Measurements from ENCODE around the gene LCNL1.

The LCNL1 gene

GRCh38 chr9:136957901-136958300 is 24.9 kb upstream of the LCNL1 start:
- no peak for DNase-seq (ENCODE audit: low read depth)
- H3K4me3 ChIP-seq (ENCODE audit: low read depth, low read length) = no peak overlapping the region

- DNase-seq (ENCODE audit: low read depth) = no peak
- H3K4me3 ChIP-seq (ENCODE audit: low read depth, low read length) = no peak overlapping the region
Measured at GRCh38 chr9:136958473-136958872, 24.3 kb upstream of the LCNL1 start.

GRCh38 chr9:136958898-136959850 is 23.6 kb upstream of the LCNL1 start:
- H3K4me3 ChIP-seq (ENCODE audit: low read depth, low read length) = no peak overlapping the region

GRCh38 chr9:136960212-136960937 is 22.4 kb upstream of the LCNL1 start:
- no peak overlapping the region for H3K4me3 ChIP-seq (ENCODE audit: low read depth, low read length)
- DNase-seq (ENCODE audit: low read depth) = no peak

More at GRCh38 chr9:136958898-136959850, 23.6 kb upstream of the LCNL1 start:
- no peak for DNase-seq (ENCODE audit: low read depth)

- no peak for DNase-seq (ENCODE audit: low read depth)
Measured at GRCh38 chr9:136960938-136961275, 21.9 kb upstream of the LCNL1 start.

GRCh38 chr9:136961279-136962065 is 21.3 kb upstream of the LCNL1 start:
- H3K4me3 ChIP-seq (ENCODE audit: low read depth, low read length) = no peak overlapping the region
- DNase-seq (ENCODE audit: low read depth) = no peak

More at GRCh38 chr9:136960938-136961275, 21.9 kb upstream of the LCNL1 start:
- no peak overlapping the region for H3K4me3 ChIP-seq (ENCODE audit: low read depth, low read length)

- H3K4me3 ChIP-seq (ENCODE audit: low read depth, low read length) = no peak overlapping the region
- DNase-seq (ENCODE audit: low read depth) = no peak
Measured at GRCh38 chr9:136962163-136962562, 20.6 kb upstream of the LCNL1 start.

- H3K4me3 ChIP-seq (ENCODE audit: low read depth, low read length) = no peak overlapping the region
- DNase-seq (ENCODE audit: low read depth) = no peak
Measured at GRCh38 chr9:136962701-136963248, 20.0 kb upstream of the LCNL1 start.

GRCh38 chr9:136963341-136963740 is 19.5 kb upstream of the LCNL1 start:
- no peak for DNase-seq (ENCODE audit: low read depth)
- no peak overlapping the region for H3K4me3 ChIP-seq (ENCODE audit: low read depth, low read length)

- H3K4me3 ChIP-seq (ENCODE audit: low read depth, low read length) = no peak overlapping the region
- no peak for DNase-seq (ENCODE audit: low read depth)
Measured at GRCh38 chr9:136963751-136964150, 19.0 kb upstream of the LCNL1 start.

GRCh38 chr9:136964171-136964689 is 18.6 kb upstream of the LCNL1 start:
- DNase-seq (ENCODE audit: low read depth) = no peak
- no peak overlapping the region for H3K4me3 ChIP-seq (ENCODE audit: low read depth, low read length)

GRCh38 chr9:136964833-136965422 is 17.9 kb upstream of the LCNL1 start:
- DNase-seq (ENCODE audit: low read depth) = no peak
- no peak overlapping the region for H3K4me3 ChIP-seq (ENCODE audit: low read depth, low read length)

- DNase-seq (ENCODE audit: low read depth) = no peak
- no peak overlapping the region for H3K4me3 ChIP-seq (ENCODE audit: low read depth, low read length)
Measured at GRCh38 chr9:136965771-136966484, 16.9 kb upstream of the LCNL1 start.

GRCh38 chr9:136968333-136969127 is 14.3 kb upstream of the LCNL1 start:
- DNase-seq (ENCODE audit: low read depth) = no peak
- no peak overlapping the region for H3K4me3 ChIP-seq (ENCODE audit: low read depth, low read length)

GRCh38 chr9:136969150-136969549 is 13.6 kb upstream of the LCNL1 start:
- no peak for DNase-seq (ENCODE audit: low read depth)
- no peak overlapping the region for H3K4me3 ChIP-seq (ENCODE audit: low read depth, low read length)

GRCh38 chr9:136969774-136970173 is 13.0 kb upstream of the LCNL1 start:
- DNase-seq (ENCODE audit: low read depth) = no peak
- no peak overlapping the region for H3K4me3 ChIP-seq (ENCODE audit: low read depth, low read length)

- H3K4me3 ChIP-seq (ENCODE audit: low read depth, low read length) = no peak overlapping the region
- no peak for DNase-seq (ENCODE audit: low read depth)
Measured at GRCh38 chr9:136970361-136970760, 12.4 kb upstream of the LCNL1 start.

- no peak overlapping the region for H3K4me3 ChIP-seq (ENCODE audit: low read depth, low read length)
- no peak for DNase-seq (ENCODE audit: low read depth)
Measured at GRCh38 chr9:136971746-136972145, 11.0 kb upstream of the LCNL1 start.
